Activated CD8-positive, alpha-beta T cell treated with anti-CD3 and anti-CD28 coated beads for 36 hours (primary cell): ENCODE measurements around the gene MYO9B. TPM values are rescaled to one million over a fixed set of nuclear protein-coding genes. Genes with fewer than 3 reads are reported as not detected.

Experiments used
- ATAC-seq: fragments of 200-7000 bp; cut with Tn5 transposase; one replicate; pipeline ENCODE4 v1.10.0; 2021; ENCODE audit warnings: mild to moderate bottlenecking, moderate library complexity
- CTCF ChIA-PET: fragments of 350-600 bp; sonication (Branson Sonifier 250); formaldehyde crosslinking; loops from one replicate; lab custom pipeline; 2021; ENCODE audit warnings: antibody characterized with exemption; lab: Charles Lee
- POLR2A ChIA-PET: fragments of 350-600 bp; sonication (Branson Sonifier 250); formaldehyde crosslinking; loops from one replicate; lab custom pipeline; 2021; ENCODE audit warnings: antibody characterized with exemption; lab: Charles Lee
- DNase-seq: peaks from one replicate; pipeline ENCODE4 v3.0.0-alpha.2; 2020
- H3K27ac Mint-ChIP-seq: one replicate; pipeline ENCODE4 v1.8.0; 2021; ENCODE audit warnings: mild to moderate bottlenecking, mixed read lengths
- H3K27me3 Mint-ChIP-seq: one replicate; pipeline ENCODE4 v1.8.0; 2021; ENCODE audit warnings: mixed read lengths
- H3K36me3 Mint-ChIP-seq: one replicate; pipeline ENCODE4 v1.8.0; 2021; ENCODE audit warnings: low read depth, mixed read lengths
- H3K4me1 Mint-ChIP-seq: one replicate; pipeline ENCODE4 v1.8.0; 2021; ENCODE audit warnings: low read depth, mixed read lengths
- H3K4me3 Mint-ChIP-seq: one replicate; pipeline ENCODE4 v1.8.0; 2021; ENCODE audit warnings: mild to moderate bottlenecking, moderate library complexity, mixed read lengths
- H3K9me3 Mint-ChIP-seq: one replicate; pipeline ENCODE4 v1.8.0; 2021; ENCODE audit warnings: mixed read lengths
- intact Hi-C: fragments of 100-400 bp; cut with micrococcal nuclease; formaldehyde crosslinking; loops from one replicate; pipeline ENCODE4 v1.10.0; 2022
- total RNA-seq, 2 experiments: library from RNA; stranded (reverse); gene quantifications; one replicate each; pipeline ENCODE4 v1.2.3, GENCODE V29; 2021
- TF ChIP-seq, protein P1 (sequence below): fragments of 200-600 bp; IDR thresholded peaks from one replicate; pipeline ENCODE4 v1.8.0; 2022; ENCODE audit warnings: antibody characterized with exemption, mild to moderate bottlenecking

Gene MYO9B
- total RNA-seq, 2 experiments from 2014 or later = 111 to 112 TPM

DNA sequence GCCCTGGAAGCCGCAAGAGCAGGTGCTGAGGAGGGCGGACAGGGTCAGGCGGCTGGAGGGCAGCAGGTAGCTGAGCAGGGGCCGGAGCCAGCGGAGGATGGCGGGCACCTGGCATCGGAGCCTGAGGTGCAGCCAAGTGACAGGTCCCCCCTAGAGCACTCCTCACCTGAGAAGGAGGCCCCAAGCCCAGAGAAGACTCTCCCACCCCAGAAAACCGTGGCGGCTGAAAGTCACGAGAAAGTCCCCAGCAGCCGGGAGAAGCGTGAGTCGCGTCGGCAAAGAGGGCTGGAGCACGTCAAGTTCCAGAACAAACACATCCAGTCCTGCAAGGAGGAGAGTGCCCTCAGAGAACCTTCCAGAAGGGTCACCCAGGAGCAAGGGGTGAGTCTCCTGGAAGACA lies 119.0 kb downstream of the MYO9B start:
- CTCF ChIA-PET = no interaction called here
- TF ChIP-seq, protein P1, sequence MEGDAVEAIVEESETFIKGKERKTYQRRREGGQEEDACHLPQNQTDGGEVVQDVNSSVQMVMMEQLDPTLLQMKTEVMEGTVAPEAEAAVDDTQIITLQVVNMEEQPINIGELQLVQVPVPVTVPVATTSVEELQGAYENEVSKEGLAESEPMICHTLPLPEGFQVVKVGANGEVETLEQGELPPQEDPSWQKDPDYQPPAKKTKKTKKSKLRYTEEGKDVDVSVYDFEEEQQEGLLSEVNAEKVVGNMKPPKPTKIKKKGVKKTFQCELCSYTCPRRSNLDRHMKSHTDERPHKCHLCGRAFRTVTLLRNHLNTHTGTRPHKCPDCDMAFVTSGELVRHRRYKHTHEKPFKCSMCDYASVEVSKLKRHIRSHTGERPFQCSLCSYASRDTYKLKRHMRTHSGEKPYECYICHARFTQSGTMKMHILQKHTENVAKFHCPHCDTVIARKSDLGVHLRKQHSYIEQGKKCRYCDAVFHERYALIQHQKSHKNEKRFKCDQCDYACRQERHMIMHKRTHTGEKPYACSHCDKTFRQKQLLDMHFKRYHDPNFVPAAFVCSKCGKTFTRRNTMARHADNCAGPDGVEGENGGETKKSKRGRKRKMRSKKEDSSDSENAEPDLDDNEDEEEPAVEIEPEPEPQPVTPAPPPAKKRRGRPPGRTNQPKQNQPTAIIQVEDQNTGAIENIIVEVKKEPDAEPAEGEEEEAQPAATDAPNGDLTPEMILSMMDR = no peak
- POLR2A ChIA-PET = no interaction called here

DNA sequence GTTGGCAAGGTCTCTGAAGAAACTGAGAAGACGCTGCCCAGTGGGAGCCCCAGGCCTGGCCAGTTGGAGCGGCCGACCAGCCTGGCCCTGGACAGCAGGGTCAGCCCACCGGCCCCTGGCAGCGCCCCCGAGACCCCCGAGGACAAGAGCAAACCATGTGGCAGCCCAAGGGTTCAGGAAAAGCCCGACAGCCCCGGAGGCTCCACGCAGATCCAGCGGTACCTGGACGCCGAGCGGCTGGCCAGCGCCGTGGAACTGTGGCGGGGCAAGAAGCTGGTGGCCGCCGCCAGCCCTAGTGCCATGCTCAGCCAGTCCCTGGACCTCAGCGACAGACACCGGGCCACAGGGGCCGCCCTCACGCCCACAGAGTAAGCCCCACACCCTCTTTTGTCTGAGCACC lies 119.5 kb downstream of the MYO9B start:
- ChIA-PET CTCF (no interaction called here), POLR2A (interaction anchor here (1.0 kb wide), 1 partner anchor 13 kb away, joined by 3 read pairs; no protein-coding TSS in a partner anchor)
- no peak for ATAC-seq
- Mint-ChIP-seq H3K27me3 (no peaks in the 10 kb centered on the region), H3K4me1 (no peaks in the 10 kb centered on the region), H3K9me3 (no peaks in the 10 kb centered on the region), H3K27ac (no peak overlapping the region), H3K4me3 (no peak overlapping the region), H3K36me3 (peaks cover 39% of the 10 kb centered on the region)
- TF ChIP-seq, protein P1 = no peak
- intact Hi-C loops = no loop called here
- DNase-seq = no peak

More for the DNA sequence above, 119.0 kb downstream of the MYO9B start:
- Mint-ChIP-seq H3K27me3 (no peaks in the 10 kb centered on the region), H3K9me3 (no peaks in the 10 kb centered on the region), H3K4me3 (no peak overlapping the region), H3K36me3 (peaks cover 39% of the 10 kb centered on the region), H3K27ac (no peak overlapping the region), H3K4me1 (no peaks in the 10 kb centered on the region)
- intact Hi-C loops = no loop called here
- DNase-seq (no peak), ATAC-seq (no peak)

DNA sequence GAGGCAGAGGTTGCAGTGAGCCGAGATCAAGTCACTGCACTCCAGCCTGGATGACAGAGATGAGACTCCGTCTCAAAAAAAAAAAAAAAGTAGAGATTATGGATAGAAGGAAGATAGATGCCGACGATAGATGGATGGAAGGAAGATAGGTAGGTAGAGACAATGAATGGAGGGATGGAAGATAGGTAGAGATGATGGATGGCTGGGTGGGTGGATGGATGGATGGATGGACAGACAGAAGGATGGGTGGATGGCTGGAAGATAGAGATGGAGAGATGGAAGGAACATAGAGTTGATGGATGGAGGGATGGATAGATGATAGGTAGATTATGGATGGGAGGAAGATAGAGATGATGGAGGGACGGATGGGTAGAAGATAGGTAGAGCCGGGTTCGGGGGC lies 121.0 kb downstream of the MYO9B start:
- H3K9me3 Mint-ChIP-seq = no peaks in the 10 kb centered on the region
- H3K4me1 Mint-ChIP-seq = no peaks in the 10 kb centered on the region
- TF ChIP-seq, protein P1 = no peak
- H3K36me3 Mint-ChIP-seq = peaks cover 36% of the 10 kb centered on the region
- CTCF ChIA-PET = no interaction called here
- POLR2A ChIA-PET = no interaction called here
- no peak overlapping the region for H3K4me3 Mint-ChIP-seq
- intact Hi-C loops = no loop called here
- DNase-seq (no peak), ATAC-seq (no peak)
- no peaks in the 10 kb centered on the region for H3K27me3 Mint-ChIP-seq
- peak overlapping the region; percentile 54 for H3K27ac Mint-ChIP-seq

DNA sequence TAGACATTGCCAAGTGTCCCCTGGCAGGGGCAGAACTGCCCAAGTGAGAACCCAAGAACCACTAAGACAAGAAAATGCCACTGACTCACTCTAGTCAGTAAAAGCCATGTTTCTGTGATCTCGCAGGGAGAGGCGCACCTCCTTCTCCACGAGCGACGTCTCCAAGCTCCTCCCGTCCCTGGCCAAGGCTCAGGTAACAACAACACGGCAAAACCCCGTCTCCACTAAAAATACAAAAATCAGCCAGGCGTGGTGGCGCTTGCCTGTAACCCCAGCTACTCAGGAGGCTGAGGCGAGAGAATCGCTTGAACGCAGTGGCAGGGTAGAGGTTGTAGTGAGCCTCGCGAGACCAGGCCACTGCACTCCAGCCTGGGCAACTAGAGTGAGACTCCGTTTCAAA lies 122.1 kb downstream of the MYO9B start:
- Mint-ChIP-seq H3K27ac (no peak overlapping the region), H3K27me3 (no peaks in the 10 kb centered on the region), H3K4me3 (no peak overlapping the region), H3K4me1 (no peaks in the 10 kb centered on the region), H3K36me3 (peaks cover 46% of the 10 kb centered on the region), H3K9me3 (no peaks in the 10 kb centered on the region)
- DNase-seq = no peak
- POLR2A ChIA-PET = no interaction called here
- no peak for ATAC-seq
- TF ChIP-seq, protein P1 = no peak
- CTCF ChIA-PET = no interaction called here
- intact Hi-C loops = no loop called here

DNA sequence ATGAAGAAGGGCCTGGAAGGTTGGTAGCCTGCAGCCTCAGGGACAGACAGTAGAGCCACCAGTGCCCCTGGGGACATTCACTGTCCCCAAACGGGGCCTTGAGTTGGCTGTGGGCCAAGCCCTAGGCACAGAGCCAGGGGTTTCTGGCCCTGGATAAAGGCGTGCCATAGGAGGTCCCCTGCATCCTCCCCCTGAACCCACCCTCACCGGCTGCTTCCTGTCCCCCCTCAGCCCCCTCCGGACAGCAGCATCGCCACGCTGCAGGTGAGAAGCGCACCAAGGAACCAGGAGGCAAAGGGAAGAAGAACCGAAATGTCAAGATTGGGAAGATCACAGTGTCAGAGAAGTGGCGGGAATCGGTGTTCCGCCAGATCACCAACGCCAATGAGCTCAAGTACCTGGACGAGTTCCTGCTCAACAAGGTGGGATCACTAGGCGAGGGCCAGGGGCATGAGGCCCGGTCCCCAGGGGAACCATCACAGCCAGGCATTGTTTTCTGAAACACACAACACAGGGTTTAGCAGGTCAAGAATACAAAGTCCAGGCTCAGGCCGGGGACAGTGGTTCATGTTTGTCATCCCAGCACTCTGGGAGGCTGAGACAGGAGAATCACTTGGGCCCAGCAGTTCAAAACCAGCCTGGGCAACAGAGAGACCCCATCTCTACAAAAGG lies 125.0 kb downstream of the MYO9B start:
- peaks cover 52% of the 10 kb centered on the region for H3K36me3 Mint-ChIP-seq
- H3K27me3 Mint-ChIP-seq = no peaks in the 10 kb centered on the region
- no peak overlapping the region for H3K27ac Mint-ChIP-seq
- intact Hi-C loops = no loop called here
- ChIA-PET POLR2A (interaction anchor here (1.1 to 1.2 kb wide), 2 partner anchors 8 to 13 kb away, joined by 3 to 4 read pairs; no protein-coding TSS in a partner anchor), CTCF (no interaction called here)
- H3K4me1 Mint-ChIP-seq = no peaks in the 10 kb centered on the region
- no peaks in the 10 kb centered on the region for H3K9me3 Mint-ChIP-seq
- DNase-seq (no peak), ATAC-seq (no peak)
- TF ChIP-seq, protein P1 = no peak
- H3K4me3 Mint-ChIP-seq = no peak overlapping the region
